GM10266 (cell line): ENCODE results near the gene PPT2.
"Not testable (repeated sequence)": the region's sequence is repeated elsewhere in the genome, so short reads cannot be mapped to it uniquely, and the experiment has no call there.

ENCODE experiments used
- DNase-seq: peaks from one replicate; pipeline ENCODE4 v3.0.0; 2012; ENCODE audit errors: extremely low spot score
- TF ChIP-seq, protein P1 (sequence below): IDR thresholded peaks from 2 replicates; pipeline ENCODE4 v1.5.1; 2012; ENCODE audit warnings: mild to moderate bottlenecking, low read depth; ENCODE audit not compliant: control insufficient read depth, insufficient read depth; ENCODE audit errors: missing control alignments

PPT2 gene

DNA sequence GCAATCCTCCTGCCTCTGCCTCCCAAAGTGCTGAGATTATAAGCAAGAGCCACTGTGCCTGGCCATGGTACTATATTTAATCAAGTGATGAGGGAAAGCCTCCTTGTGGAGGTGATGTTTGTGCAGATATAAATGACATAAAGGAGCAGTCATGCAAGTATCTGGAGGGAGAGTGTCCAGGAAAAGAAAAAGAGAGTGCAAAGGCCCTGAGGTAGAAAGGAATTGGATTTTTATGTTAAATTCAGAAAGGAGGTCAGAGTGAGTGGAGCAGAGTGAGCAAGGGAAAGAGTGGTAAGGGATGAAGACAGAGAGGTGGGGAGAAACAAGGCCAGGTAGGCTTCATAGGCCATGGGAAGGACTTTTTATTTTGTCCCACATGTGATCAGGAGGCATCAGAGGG lies 16.5 kb upstream of the PPT2 start:
- DNase-seq = no peak
- TF ChIP-seq, protein P1, sequence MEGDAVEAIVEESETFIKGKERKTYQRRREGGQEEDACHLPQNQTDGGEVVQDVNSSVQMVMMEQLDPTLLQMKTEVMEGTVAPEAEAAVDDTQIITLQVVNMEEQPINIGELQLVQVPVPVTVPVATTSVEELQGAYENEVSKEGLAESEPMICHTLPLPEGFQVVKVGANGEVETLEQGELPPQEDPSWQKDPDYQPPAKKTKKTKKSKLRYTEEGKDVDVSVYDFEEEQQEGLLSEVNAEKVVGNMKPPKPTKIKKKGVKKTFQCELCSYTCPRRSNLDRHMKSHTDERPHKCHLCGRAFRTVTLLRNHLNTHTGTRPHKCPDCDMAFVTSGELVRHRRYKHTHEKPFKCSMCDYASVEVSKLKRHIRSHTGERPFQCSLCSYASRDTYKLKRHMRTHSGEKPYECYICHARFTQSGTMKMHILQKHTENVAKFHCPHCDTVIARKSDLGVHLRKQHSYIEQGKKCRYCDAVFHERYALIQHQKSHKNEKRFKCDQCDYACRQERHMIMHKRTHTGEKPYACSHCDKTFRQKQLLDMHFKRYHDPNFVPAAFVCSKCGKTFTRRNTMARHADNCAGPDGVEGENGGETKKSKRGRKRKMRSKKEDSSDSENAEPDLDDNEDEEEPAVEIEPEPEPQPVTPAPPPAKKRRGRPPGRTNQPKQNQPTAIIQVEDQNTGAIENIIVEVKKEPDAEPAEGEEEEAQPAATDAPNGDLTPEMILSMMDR = no peak

- no peak for DNase-seq
- TF ChIP-seq, protein P1 = no peak
Observed at GRCh38 chr6:32139590-32139989, 14.4 kb upstream of the PPT2 start.

- TF ChIP-seq, protein P1 = no peak
- no peak for DNase-seq
Observed at GRCh38 chr6:32140420-32141046, 13.4 kb upstream of the PPT2 start.

DNA sequence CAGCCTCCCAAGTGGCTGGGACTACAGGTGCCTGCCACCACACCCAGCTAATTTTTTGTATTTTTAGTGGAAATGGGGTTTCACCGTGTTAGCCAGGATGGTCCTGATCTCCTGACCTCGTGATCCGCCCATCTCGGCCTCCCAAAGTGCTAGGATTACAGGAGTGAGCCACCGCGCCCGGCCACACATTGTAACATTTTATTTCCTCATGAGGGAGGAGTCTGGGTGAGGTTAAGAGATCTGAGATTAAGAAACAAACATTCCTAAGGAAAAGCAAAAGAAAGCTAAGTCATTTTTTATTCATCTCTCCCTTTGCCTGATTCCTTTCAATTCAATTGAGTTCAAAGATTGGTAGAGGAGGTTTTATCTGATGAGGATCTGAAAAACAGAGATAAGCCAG lies 9.7 kb upstream of the PPT2 start:
- not testable (repeated sequence) for DNase-seq

DNA sequence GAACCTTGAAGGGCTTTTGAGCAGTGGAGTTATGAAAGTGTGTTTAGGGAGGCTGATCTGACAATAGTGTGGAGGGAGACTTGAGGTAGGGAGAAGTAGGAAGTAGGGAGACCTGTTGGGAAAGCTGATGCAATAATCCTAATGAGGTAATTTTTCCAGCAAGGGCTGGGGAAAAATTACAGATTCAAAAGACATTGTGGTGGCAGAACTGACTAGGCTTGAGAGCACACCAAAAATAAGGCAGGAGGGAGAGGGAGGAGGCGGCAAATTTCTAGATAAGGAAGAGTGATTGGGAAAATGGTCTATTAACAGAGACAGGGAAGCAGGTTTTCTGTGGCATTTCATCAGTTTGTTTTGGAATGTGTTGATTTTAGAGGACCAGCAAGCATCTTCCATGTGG lies 7.7 kb upstream of the PPT2 start:
- TF ChIP-seq, protein P1 = no peak
- no peak for DNase-seq

- no peak for DNase-seq
- TF ChIP-seq, protein P1 = no peak
Observed at GRCh38 chr6:32146687-32147086, 7.3 kb upstream of the PPT2 start.

DNA sequence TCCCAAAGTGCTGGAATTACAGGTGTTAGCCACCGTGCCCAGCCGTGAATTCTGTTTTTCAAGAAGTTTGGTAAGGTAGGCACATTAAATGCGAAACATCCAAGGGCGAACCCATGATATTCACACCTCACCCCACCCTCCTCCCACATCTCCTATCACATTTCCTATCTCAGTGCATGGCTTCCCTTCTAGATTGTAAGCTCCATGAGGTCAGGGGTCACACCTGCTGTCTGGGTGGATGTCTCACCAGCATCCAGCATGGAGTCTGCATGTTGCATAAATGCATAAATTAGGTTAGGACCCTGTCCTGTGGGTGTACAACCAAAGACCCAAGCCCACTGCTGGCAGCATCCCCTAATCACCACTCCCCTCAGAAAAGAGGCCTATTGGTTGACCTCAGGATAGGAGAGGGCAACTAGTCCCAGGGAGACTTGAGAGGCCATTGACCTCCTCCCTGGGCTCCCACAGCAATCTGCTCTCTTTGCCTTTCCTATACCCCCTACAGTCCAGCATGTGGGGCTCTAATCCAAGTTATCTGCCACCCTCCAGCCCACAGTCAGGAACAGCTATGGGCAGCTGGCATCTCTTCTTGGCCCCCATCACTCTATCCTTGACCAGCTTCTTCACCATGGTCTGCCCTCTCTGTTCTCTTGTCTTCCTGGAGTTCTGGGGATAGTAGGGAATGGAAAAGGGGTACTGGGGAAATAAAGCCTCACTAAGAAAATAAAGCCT lies 6.4 kb upstream of the PPT2 start:
- no peak for DNase-seq
- TF ChIP-seq, protein P1 = no peak
